HepG2 (cell line): ENCODE results near the gene IGFALS. TPM values are rescaled to one million over a fixed set of nuclear protein-coding genes. Genes with fewer than 3 reads are reported as not detected.

ENCODE experiments used
- ATAC-seq: fragments of 200-7000 bp; cut with Tn5 transposase; 3 replicates; pipeline ENCODE4 v1.9.1; 2020; ENCODE audit warnings: mild to moderate bottlenecking, moderate library complexity
- BruUV-seq: library from RNA; stranded (reverse); fragments of 400-500 nt; replicated peaks from 2 replicates; lab custom pipeline; 2021; lab: Mats Ljungman, UMichigan
- CTCF ChIA-PET: fragments of 300-600 bp; formaldehyde crosslinking; extraction: SDS; loops from one replicate; lab custom pipeline; 2021; ENCODE audit warnings: low total read pairs, inconsistent platforms, low intra/inter-chr PET ratio; lab: Yijun Ruan, JAX
- POLR2A ChIA-PET: fragments of 350-600 bp; sonication (Branson Sonifier 250); formaldehyde crosslinking; loops from one replicate; lab custom pipeline; 2020; ENCODE audit warnings: antibody characterized with exemption, inconsistent platforms; lab: Yijun Ruan, JAX
- DNase-seq: peaks from one replicate; pipeline ENCODE4 v3.0.0-alpha.2; 2015; ENCODE audit warnings: low spot score
- FAIRE-seq: peaks from 3 replicates; lab custom pipeline; 2011; peaks lifted over from hg19 to GRCh38; lab: Jason Lieb, UNC
- H2AFZ ChIP-seq: one replicate; pipeline ENCODE4 v1.6.1; 2011; ENCODE audit warnings: low read length, inconsistent platforms
- H3K27ac ChIP-seq: fragments of 300-600 bp; 3 replicates; pipeline ENCODE4 v1.8.0; 2011; ENCODE audit warnings: mixed run types, mild to moderate bottlenecking, mixed read lengths, low read length, inconsistent platforms; ENCODE audit not compliant: insufficient read depth; ENCODE audit errors: extremely low read length
- H3K27me3 ChIP-seq, 2 experiments: fragments of 200-600 bp in 1 of 2; 2 replicates in 1 of 2; 3 replicates in 1 of 2; pipeline versions ENCODE4 v1.6.0 to v1.8.0; 2011; ENCODE audit warnings: low read length in 2 of 2, mild to moderate bottlenecking in 2 of 2, moderate library complexity in 2 of 2, inconsistent platforms in 1 of 2; ENCODE audit not compliant: insufficient read depth in 2 of 2, control insufficient read depth in 1 of 2
- H3K36me3 ChIP-seq, 2 experiments: fragments of 200-600 bp in 1 of 2; replicated peaks in 1 of 2; 2 replicates in 1 of 2; 3 replicates in 1 of 2; pipeline versions ENCODE4 v1.5.1 to v1.8.0; 2011; ENCODE audit warnings: low read length in 2 of 2, inconsistent platforms in 1 of 2; ENCODE audit not compliant: insufficient read depth in 2 of 2, control insufficient read depth in 1 of 2
- H3K4me1 ChIP-seq: 2 replicates; pipeline ENCODE4 v1.5.1; 2012; ENCODE audit warnings: low read length, inconsistent platforms; ENCODE audit not compliant: insufficient read depth
- H3K4me2 ChIP-seq: 2 replicates; pipeline ENCODE4 v1.6.0; 2011; ENCODE audit warnings: low read depth, low read length, inconsistent platforms
- H3K4me3 ChIP-seq, 3 experiments: fragments of 200-600 bp in 1 of 3; sonication (generic), shearing (Covaris generic) in 1 of 3; replicated peaks in 1 of 3; 2 replicates each; pipeline ENCODE4 v1.5.1; 2011 to 2016; ENCODE audit warnings: low read length in 3 of 3, inconsistent platforms in 2 of 3, low read depth in 2 of 3, mild to moderate bottlenecking in 2 of 3, control low read depth in 1 of 3, mixed read lengths in 1 of 3; ENCODE audit not compliant: insufficient read depth in 1 of 3
- H3K79me2 ChIP-seq: one replicate; pipeline ENCODE4 v1.6.1; 2011; ENCODE audit warnings: low read length, inconsistent platforms; ENCODE audit not compliant: insufficient read depth
- H3K9ac ChIP-seq: 2 replicates; pipeline ENCODE4 v1.6.0; 2011; ENCODE audit warnings: mild to moderate bottlenecking, low read depth, low read length, inconsistent platforms; ENCODE audit not compliant: insufficient read depth
- H3K9me3 ChIP-seq: 2 replicates; pipeline ENCODE4 v1.5.1; 2012; ENCODE audit warnings: mild to moderate bottlenecking, low read length
- H4K20me1 ChIP-seq: 2 replicates; pipeline ENCODE4 v1.6.0; 2011; ENCODE audit warnings: inconsistent platforms, mild to moderate bottlenecking, low read length, moderate library complexity; ENCODE audit not compliant: insufficient read depth
- AKAP8 ChIP-seq: sonication (generic); formaldehyde crosslinking; IDR thresholded peaks from 2 replicates; pipeline ENCODE4 v1.5.1; 2020; ENCODE audit warnings: mild to moderate bottlenecking, missing genetic modification reagents
- CEBPG ChIP-seq: IDR thresholded peaks from 2 replicates; pipeline ENCODE4 v1.6.1; 2016
- FOSL2 ChIP-seq: sonication (generic); formaldehyde crosslinking; IDR thresholded peaks from 2 replicates; pipeline ENCODE4 v1.4.0; 2020; ENCODE audit warnings: missing genetic modification reagents
- HCFC1 ChIP-seq: fragments of 150-350 bp; IDR thresholded peaks from 2 replicates; pipeline ENCODE4 v1.6.1; 2014; ENCODE audit warnings: low read depth, low read length
- KAT8 ChIP-seq: IDR thresholded peaks from 2 replicates; pipeline ENCODE4 v1.6.1; 2016; ENCODE audit warnings: missing genetic modification reagents, missing compliant biosample characterization
- KDM3A ChIP-seq: IDR thresholded peaks from 2 replicates; pipeline ENCODE4 v1.6.1; 2018; ENCODE audit warnings: low read depth, missing compliant biosample characterization
- MIER2 ChIP-seq: IDR thresholded peaks from 2 replicates; pipeline ENCODE4 v1.6.1; 2016; ENCODE audit warnings: missing biosample characterization, missing genetic modification reagents
- PRMT3 ChIP-seq: sonication (generic); formaldehyde crosslinking; IDR thresholded peaks from 2 replicates; pipeline ENCODE4 v1.8.1; 2022; ENCODE audit warnings: low read depth, mild to moderate bottlenecking, moderate library complexity, missing genetic modification reagents, borderline replicate concordance
- SAFB2 ChIP-seq: sonication (generic); formaldehyde crosslinking; IDR thresholded peaks from 2 replicates; pipeline ENCODE4 v1.5.1; 2020; ENCODE audit warnings: missing genetic modification reagents, low read depth, mild to moderate bottlenecking, borderline replicate concordance
- SMYD3 ChIP-seq: sonication (generic); formaldehyde crosslinking; IDR thresholded peaks from 2 replicates; pipeline ENCODE4 v1.8.1; 2023; ENCODE audit warnings: mild to moderate bottlenecking, missing genetic modification reagents
- SP5 ChIP-seq: IDR thresholded peaks from 2 replicates; pipeline ENCODE4 v1.6.1; 2016; ENCODE audit warnings: low read depth, borderline replicate concordance
- ZNF101 ChIP-seq: sonication (generic); formaldehyde crosslinking; IDR thresholded peaks from 2 replicates; pipeline ENCODE4 v1.4.0; 2020; ENCODE audit warnings: mild to moderate bottlenecking, low read depth, missing genetic modification reagents, borderline replicate concordance
- ZNF160 ChIP-seq: sonication (generic); formaldehyde crosslinking; IDR thresholded peaks from 2 replicates; pipeline ENCODE4 v1.8.0; 2022; ENCODE audit warnings: mild to moderate bottlenecking, inconsistent platforms, missing genetic modification reagents
- ZNF282 ChIP-seq: fragments of 450-650 bp; IDR thresholded peaks from 2 replicates; pipeline ENCODE4 v1.6.1; 2018; ENCODE audit not compliant: partially characterized antibody
- ZNF296 ChIP-seq: sonication (generic); formaldehyde crosslinking; conservative IDR thresholded peaks from 2 replicates; pipeline ENCODE4 v1.5.0; 2020; ENCODE audit warnings: mild to moderate bottlenecking, missing genetic modification reagents
- ZNF768 ChIP-seq: sonication (generic); formaldehyde crosslinking; IDR thresholded peaks from 2 replicates; pipeline ENCODE4 v1.4.0; 2020; ENCODE audit warnings: missing genetic modification reagents
- ZNF792 ChIP-seq: IDR thresholded peaks from 2 replicates; pipeline ENCODE4 v1.6.1; 2016
- WGBS: methylation state at CpG from one replicate; pipeline ENCODE4 v1.1.6; 2017; ENCODE audit warnings: low lambda C conversion rate; 5-methylcytosine and 5-hydroxymethylcytosine counted together
- in situ Hi-C: cut with HindIII; loops from 2 replicates; pipeline ENCODE4 v1.10.0; 2017; ENCODE audit warnings: low pct_unique_long_range_greater_than_20kb; ENCODE audit not compliant: extremely low pct_ligation_motif_present
- intact Hi-C: fragments of 100-400 bp; cut with micrococcal nuclease; formaldehyde crosslinking; loops from one replicate; pipeline ENCODE4 v1.10.0; 2022; ENCODE audit not compliant: unreplicated experiment
- polyA plus RNA-seq, 8 experiments: library from polyadenylated mRNA; depleted of rRNA in 3 of 8; stranded (reverse) in 7 of 8; unstranded in 1 of 8; fragments of >200 nt; fragmentation: Illumina TruSeq in 4 of 8; extraction: Trizol in 4 of 8; gene quantifications; 2 replicates each; pipeline versions ENCODE4 v1.2.1 to v1.2.3, GENCODE V29; 2011 to 2016; ENCODE audit warnings: low read depth in 4 of 8, missing spikeins in 1 of 8, mixed read lengths in 1 of 8; ENCODE audit not compliant: insufficient read depth in 1 of 8
- total RNA-seq, 5 experiments: library from RNA; depleted of rRNA; stranded (reverse); fragments of >200 nt; fragmentation: Illumina TruSeq; extraction: Trizol; gene quantifications; 2 replicates each; pipeline ENCODE4 v1.2.3, GENCODE V29; 2016; ENCODE audit warnings: low read depth in 1 of 5
- TF ChIP-seq, protein P1 (sequence below): sonication (generic); formaldehyde crosslinking; IDR thresholded peaks from 2 replicates; pipeline ENCODE4 v1.5.0; 2020; ENCODE audit warnings: mild to moderate bottlenecking, low read depth, missing genetic modification reagents, borderline replicate concordance
- TF ChIP-seq, protein P2 (sequence below): sonication (generic); formaldehyde crosslinking; IDR thresholded peaks from 2 replicates; pipeline ENCODE4 v1.4.0; 2020; ENCODE audit warnings: mild to moderate bottlenecking, missing genetic modification reagents
- TF ChIP-seq, protein P3 (sequence below): sonication (generic); formaldehyde crosslinking; IDR thresholded peaks from 2 replicates; pipeline ENCODE4 v1.5.1; 2020; ENCODE audit warnings: missing genetic modification reagents, mild to moderate bottlenecking, borderline replicate concordance
- TF ChIP-seq, protein P4 (sequence below): sonication (generic); formaldehyde crosslinking; IDR thresholded peaks from 2 replicates; pipeline ENCODE4 v1.5.0; 2020; ENCODE audit warnings: missing genetic modification reagents

The IGFALS gene
- total and polyA plus RNA-seq, 2 of the 13 experiments (the other 11 are each of a cell fraction or from before 2014, with no cell fraction given), result 0.34 to 2.4 TPM

DNA sequence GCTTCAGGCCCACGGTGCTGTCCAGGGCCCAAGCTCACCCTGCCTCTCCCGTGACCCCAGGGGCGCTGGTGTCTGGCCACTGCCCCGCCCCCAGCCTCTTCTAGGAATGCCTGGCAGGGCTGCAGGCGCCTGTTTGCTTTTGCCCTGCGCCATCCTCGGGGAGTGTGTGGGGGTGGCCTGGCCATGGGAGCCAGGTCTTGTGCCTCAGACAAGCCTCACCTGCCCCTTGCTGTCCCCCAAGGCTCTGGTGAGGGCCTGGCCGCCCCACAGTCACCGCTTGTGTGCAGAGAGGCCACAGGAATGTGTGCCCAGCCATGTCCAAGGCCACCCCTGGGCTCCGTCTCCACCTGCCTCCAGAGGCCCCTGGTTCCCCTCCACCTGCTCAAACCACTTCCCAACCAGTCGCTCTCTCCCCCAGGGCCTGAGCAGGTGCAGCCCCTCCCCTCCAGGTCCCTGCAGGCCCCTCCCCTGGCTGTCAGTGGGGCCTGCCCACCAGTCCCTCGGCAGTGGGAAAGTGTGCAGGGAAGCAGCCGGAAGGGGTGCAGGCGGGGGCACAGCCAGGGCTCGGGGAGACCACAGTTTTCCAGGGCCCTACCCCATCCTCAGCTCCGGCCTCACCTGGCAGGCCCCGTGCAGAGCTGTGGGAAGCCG lies 841 bp upstream of the IGFALS start:
- Histone ChIP-seq H3K9ac (peak overlapping the region; percentile 73), H3K4me1 (peaks cover 25% of the 10 kb centered on the region), H3K9me3 (peaks cover 21% of the 10 kb centered on the region), H3K4me2 (peak overlapping the region; percentile 92), H3K79me2 (no peaks in the 10 kb centered on the region), H3K27me3 (no peaks in the 10 kb centered on the region), H3K36me3 (no peaks in the 10 kb centered on the region), H3K27ac (peak overlapping the region; percentile 65), H2AFZ (no peak overlapping the region), H3K4me3 (peak overlapping the region; percentile 53 to 75 (median 59)), H4K20me1 (no peaks in the 10 kb centered on the region)
- CTCF ChIA-PET, result interaction anchor here (1.7 kb wide), 1 partner anchor 18 kb away, joined by 4 read pairs; no protein-coding TSS in a partner anchor
- in situ Hi-C loops (no loop called here), intact Hi-C loops (loop anchor here (1.0 kb wide), 1 partner anchor 18 kb away; no protein-coding TSS in a partner anchor)
- POLR2A ChIA-PET, result interaction anchor here (0.5 to 5.5 kb wide), 12 partner anchors 11 to 361 kb away, joined by 3 to 57 read pairs (median 3); partner anchors contain the start of genes EME2, FAHD1, HAGH and MRPS34
- WGBS, result 0% methylated on average over 3 of the region's 18 CpGs
- ATAC-seq (peak; percentile 91), FAIRE-seq (peak; percentile 48), DNase-seq (peak; percentile 85)
- BruUV-seq, result no TSS peak
- TF ChIP-seq KDM3A, result peak; percentile 44; the same call in 1 of the 2 replicates
- no peak for TF ChIP-seq SAFB2 (CRISPR knock-in tag)
- TF ChIP-seq ZNF282, result no peak
- TF ChIP-seq, protein P1, sequence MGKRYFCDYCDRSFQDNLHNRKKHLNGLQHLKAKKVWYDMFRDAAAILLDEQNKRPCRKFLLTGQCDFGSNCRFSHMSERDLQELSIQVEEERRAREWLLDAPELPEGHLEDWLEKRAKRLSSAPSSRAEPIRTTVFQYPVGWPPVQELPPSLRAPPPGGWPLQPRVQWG (CRISPR knock-in tag), result no peak
- TF ChIP-seq, protein P2, sequence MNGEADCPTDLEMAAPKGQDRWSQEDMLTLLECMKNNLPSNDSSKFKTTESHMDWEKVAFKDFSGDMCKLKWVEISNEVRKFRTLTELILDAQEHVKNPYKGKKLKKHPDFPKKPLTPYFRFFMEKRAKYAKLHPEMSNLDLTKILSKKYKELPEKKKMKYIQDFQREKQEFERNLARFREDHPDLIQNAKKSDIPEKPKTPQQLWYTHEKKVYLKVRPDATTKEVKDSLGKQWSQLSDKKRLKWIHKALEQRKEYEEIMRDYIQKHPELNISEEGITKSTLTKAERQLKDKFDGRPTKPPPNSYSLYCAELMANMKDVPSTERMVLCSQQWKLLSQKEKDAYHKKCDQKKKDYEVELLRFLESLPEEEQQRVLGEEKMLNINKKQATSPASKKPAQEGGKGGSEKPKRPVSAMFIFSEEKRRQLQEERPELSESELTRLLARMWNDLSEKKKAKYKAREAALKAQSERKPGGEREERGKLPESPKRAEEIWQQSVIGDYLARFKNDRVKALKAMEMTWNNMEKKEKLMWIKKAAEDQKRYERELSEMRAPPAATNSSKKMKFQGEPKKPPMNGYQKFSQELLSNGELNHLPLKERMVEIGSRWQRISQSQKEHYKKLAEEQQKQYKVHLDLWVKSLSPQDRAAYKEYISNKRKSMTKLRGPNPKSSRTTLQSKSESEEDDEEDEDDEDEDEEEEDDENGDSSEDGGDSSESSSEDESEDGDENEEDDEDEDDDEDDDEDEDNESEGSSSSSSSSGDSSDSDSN (CRISPR knock-in tag), result peak; percentile 80
- TF ChIP-seq, protein P3, sequence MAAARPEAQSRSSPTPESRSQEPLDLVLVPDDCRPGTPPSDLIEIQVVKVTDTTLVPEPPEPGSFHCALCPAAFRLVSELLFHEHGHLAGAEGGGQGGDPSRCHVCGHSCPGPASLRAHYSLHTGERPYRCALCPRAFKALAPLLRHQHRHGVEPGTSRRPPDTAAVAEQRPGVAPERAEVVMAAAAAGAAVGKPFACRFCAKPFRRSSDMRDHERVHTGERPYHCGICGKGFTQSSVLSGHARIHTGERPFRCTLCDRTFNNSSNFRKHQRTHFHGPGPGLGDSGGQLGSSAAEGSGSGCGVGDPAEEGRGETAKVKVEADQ, result no peak
- no peak for TF ChIP-seq ZNF160 (CRISPR knock-in tag)
- TF ChIP-seq ZNF296 (CRISPR knock-in tag), result 0 out of 2 replicates have a peak, but pooled peaks have one; percentile 29
- TF ChIP-seq ZNF768 (CRISPR knock-in tag), result no peak
- TF ChIP-seq ZNF101 (CRISPR knock-in tag), result no peak
- no peak for TF ChIP-seq KAT8 (CRISPR knock-in tag)
- TF ChIP-seq PRMT3 (CRISPR knock-in tag), result no peak
- no peak; the same call in 1 of the 2 replicates for TF ChIP-seq ZNF792 (CRISPR knock-in tag)
- TF ChIP-seq MIER2 (CRISPR knock-in tag), result no peak
- TF ChIP-seq CEBPG (CRISPR knock-in tag), result no peak
- TF ChIP-seq AKAP8, result peak; percentile 55
- TF ChIP-seq, protein P4, sequence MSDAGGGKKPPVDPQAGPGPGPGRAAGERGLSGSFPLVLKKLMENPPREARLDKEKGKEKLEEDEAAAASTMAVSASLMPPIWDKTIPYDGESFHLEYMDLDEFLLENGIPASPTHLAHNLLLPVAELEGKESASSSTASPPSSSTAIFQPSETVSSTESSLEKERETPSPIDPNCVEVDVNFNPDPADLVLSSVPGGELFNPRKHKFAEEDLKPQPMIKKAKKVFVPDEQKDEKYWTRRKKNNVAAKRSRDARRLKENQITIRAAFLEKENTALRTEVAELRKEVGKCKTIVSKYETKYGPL (CRISPR knock-in tag), result no peak
- TF ChIP-seq SP5 (CRISPR knock-in tag), result peak; percentile 84
- TF ChIP-seq HCFC1, result 0 out of 2 replicates have a peak, but pooled peaks have one; percentile 6
- TF ChIP-seq SMYD3, result no peak
- peak; percentile 28; the same call in 1 of the 2 replicates for TF ChIP-seq FOSL2 (CRISPR knock-in tag)
